GM12878 (cell line): Measurements from ENCODE around the gene CDH9.

Experiments
- ATF7 ChIP-seq: fragments of 450-650 bp; IDR thresholded peaks from 2 replicates; pipeline ENCODE4 v1.6.1; 2016; ENCODE audit warnings: low read depth, mild to moderate bottlenecking
- EP300 ChIP-seq, 2 experiments: fragments of 150-350 bp in 1 of 2; IDR thresholded peaks; 2 replicates each; pipeline ENCODE4 v1.6.1; 2011 to 2012; ENCODE audit warnings: low read depth in 2 of 2, low read length in 2 of 2, borderline replicate concordance in 1 of 2, improper control_type of control experiment in 1 of 2, inconsistent platforms in 1 of 2; ENCODE audit not compliant: control insufficient read depth in 1 of 2
- KDM1A ChIP-seq: fragments of 200-600 bp; sonication (generic); IDR thresholded peaks from 2 replicates; pipeline ENCODE4 v1.6.1; 2016; ENCODE audit warnings: borderline replicate concordance
- MXI1 ChIP-seq: fragments of 150-350 bp; IDR thresholded peaks from 2 replicates; pipeline ENCODE4 v1.6.1; 2011; ENCODE audit warnings: low read depth, mild to moderate bottlenecking, inconsistent platforms, low read length, improper control_type of control experiment
- NBN ChIP-seq: fragments of 450-650 bp; IDR thresholded peaks from 2 replicates; pipeline ENCODE4 v1.6.1; 2016
- RAD21 ChIP-seq: IDR thresholded peaks from 2 replicates; pipeline ENCODE4 v1.6.1; 2011; ENCODE audit warnings: mild to moderate bottlenecking, low read depth, low read length, moderate library complexity; ENCODE audit not compliant: insufficient read depth
- RCOR1 ChIP-seq: conservative IDR thresholded peaks from 2 replicates; pipeline ENCODE4 v1.6.1; 2012; ENCODE audit warnings: low read depth, low read length, improper control_type of control experiment
- RELA ChIP-seq: fragments of 450-650 bp; IDR thresholded peaks from 2 replicates; pipeline ENCODE4 v1.8.0; 2014; ENCODE audit warnings: borderline replicate concordance; ENCODE audit not compliant: partially characterized antibody
- STAT3 ChIP-seq: IDR thresholded peaks from 2 replicates; pipeline ENCODE4 v1.6.1; 2011; ENCODE audit warnings: low read depth, low read length, improper control_type of control experiment
- TAF1 ChIP-seq: IDR thresholded peaks from 2 replicates; pipeline ENCODE4 v1.6.1; 2011; ENCODE audit warnings: mild to moderate bottlenecking, low read depth, low read length, borderline replicate concordance
- YY1 ChIP-seq: IDR thresholded peaks from 2 replicates; pipeline ENCODE4 v1.6.1; 2011; ENCODE audit warnings: low read depth, mild to moderate bottlenecking, low read length
- TF ChIP-seq, protein P1 (sequence below), 3 experiments: IDR thresholded peaks in 2 of 3; conservative IDR thresholded peaks in 1 of 3; 2 replicates each; pipeline ENCODE4 v1.5.1; 2011; ENCODE audit warnings: low read depth in 3 of 3, low read length in 3 of 3, mild to moderate bottlenecking in 3 of 3, control low read depth in 2 of 3, moderate library complexity in 2 of 3, inconsistent platforms in 1 of 3, mixed read lengths in 1 of 3; ENCODE audit not compliant: control insufficient read depth in 2 of 3, insufficient read depth in 1 of 3; ENCODE audit errors: extremely low read depth in 1 of 3
- TF ChIP-seq, protein P2 (sequence below): IDR thresholded peaks from 2 replicates; pipeline ENCODE4 v1.6.1; 2012; ENCODE audit warnings: low read length, inconsistent platforms

DNA sequence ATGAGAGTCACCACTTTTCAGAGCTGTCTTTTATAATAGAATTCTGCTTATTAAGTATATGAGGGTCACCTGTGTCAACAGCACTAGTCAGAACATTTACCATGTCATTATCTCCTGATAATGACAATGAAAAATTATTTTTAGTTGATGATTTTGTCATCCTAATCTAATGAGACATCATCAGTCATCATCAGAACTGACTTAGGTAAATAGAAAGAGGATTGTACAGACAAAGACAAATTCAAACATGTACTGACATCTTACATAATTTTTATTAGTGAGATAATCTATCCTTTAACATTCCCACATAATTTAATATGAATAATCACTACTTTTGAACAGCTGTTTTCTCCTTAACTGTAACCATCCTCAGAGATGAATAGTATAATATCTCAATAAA, 22.6 kb downstream of the CDH9 start:
- TF ChIP-seq TAF1: no peak
- no peak for TF ChIP-seq RAD21
- TF ChIP-seq STAT3: no peak
- TF ChIP-seq, protein P1, sequence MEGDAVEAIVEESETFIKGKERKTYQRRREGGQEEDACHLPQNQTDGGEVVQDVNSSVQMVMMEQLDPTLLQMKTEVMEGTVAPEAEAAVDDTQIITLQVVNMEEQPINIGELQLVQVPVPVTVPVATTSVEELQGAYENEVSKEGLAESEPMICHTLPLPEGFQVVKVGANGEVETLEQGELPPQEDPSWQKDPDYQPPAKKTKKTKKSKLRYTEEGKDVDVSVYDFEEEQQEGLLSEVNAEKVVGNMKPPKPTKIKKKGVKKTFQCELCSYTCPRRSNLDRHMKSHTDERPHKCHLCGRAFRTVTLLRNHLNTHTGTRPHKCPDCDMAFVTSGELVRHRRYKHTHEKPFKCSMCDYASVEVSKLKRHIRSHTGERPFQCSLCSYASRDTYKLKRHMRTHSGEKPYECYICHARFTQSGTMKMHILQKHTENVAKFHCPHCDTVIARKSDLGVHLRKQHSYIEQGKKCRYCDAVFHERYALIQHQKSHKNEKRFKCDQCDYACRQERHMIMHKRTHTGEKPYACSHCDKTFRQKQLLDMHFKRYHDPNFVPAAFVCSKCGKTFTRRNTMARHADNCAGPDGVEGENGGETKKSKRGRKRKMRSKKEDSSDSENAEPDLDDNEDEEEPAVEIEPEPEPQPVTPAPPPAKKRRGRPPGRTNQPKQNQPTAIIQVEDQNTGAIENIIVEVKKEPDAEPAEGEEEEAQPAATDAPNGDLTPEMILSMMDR (IDR thresholded peaks at IDR 0.05 in 2 of 3, conservative IDR thresholded peaks at IDR 0.05 in 1 of 3; ENCODE audit: control insufficient read depth in 2 of 3, extremely low read depth in 1 of 3, insufficient read depth in 1 of 3, low read depth in 3 of 3, low read length in 3 of 3): no peak
- no peak for TF ChIP-seq MXI1
- TF ChIP-seq YY1: no peak
- no peak for TF ChIP-seq RELA
- no peak for TF ChIP-seq NBN
- TF ChIP-seq EP300 (IDR thresholded peaks at IDR 0.05; ENCODE audit: borderline replicate concordance in 1 of 2, control insufficient read depth in 1 of 2, low read depth in 2 of 2, low read length in 2 of 2): no peak
- TF ChIP-seq KDM1A: no peak
- no peak for TF ChIP-seq ATF7
- TF ChIP-seq RCOR1: no peak
- TF ChIP-seq, protein P2, sequence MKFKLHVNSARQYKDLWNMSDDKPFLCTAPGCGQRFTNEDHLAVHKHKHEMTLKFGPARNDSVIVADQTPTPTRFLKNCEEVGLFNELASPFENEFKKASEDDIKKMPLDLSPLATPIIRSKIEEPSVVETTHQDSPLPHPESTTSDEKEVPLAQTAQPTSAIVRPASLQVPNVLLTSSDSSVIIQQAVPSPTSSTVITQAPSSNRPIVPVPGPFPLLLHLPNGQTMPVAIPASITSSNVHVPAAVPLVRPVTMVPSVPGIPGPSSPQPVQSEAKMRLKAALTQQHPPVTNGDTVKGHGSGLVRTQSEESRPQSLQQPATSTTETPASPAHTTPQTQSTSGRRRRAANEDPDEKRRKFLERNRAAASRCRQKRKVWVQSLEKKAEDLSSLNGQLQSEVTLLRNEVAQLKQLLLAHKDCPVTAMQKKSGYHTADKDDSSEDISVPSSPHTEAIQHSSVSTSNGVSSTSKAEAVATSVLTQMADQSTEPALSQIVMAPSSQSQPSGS: no peak
